ENCODE data around the gene CERS6. TPM values are rescaled to one million over a fixed set of nuclear protein-coding genes. Genes with fewer than 3 reads are reported as not detected.

Gene CERS6
- total and polyA plus RNA-seq, 2 experiments from 2014 or later = 7.4 to 35.0 TPM

GRCh38 chr2:168643979-168644378 lies 187.9 kb downstream of the CERS6 start:
- H3K27ac ChIP-seq (ENCODE audit: low read depth) = no peak overlapping the region
- Mint-ChIP-seq H3K4me1 (peaks cover 21% of the 10 kb centered on the region), H3K36me3 (ENCODE audit: low read depth) (no peaks in the 10 kb centered on the region; the same call in 2 of the 3 replicates), H3K4me3 (no peak overlapping the region), H3K27ac (no peak overlapping the region), H3K9me3 (peaks cover 4% of the 10 kb centered on the region; the same call in 1 of the 3 replicates), H3K27me3 (ENCODE audit: insufficient read depth, low read depth, poor library complexity) (no peaks in the 10 kb centered on the region)
- H2AFZ ChIP-seq = no peak overlapping the region
- H3K4me2 ChIP-seq = no peak overlapping the region
- H3F3A ChIP-seq (replicated peaks; ENCODE audit: low read depth) = no peaks in the 10 kb centered on the region
- no peak for TF ChIP-seq STAT1 (IDR thresholded peaks at IDR 0.05; ENCODE audit: unreplicated experiment)
- no peak for TF ChIP-seq JUNB (IDR thresholded peaks at IDR 0.05; ENCODE audit: unreplicated experiment)
- TF ChIP-seq CREB1 (CRISPR knock-in tag; IDR thresholded peaks at IDR 0.05; ENCODE audit: low read depth) = no peak
- TF ChIP-seq EZH2phosphoT487 (IDR thresholded peaks at IDR 0.05; ENCODE audit: unreplicated experiment) = no peak
- TF ChIP-seq ETS1 (IDR thresholded peaks at IDR 0.05) = no peak
- TF ChIP-seq NANOG (IDR thresholded peaks at IDR 0.05; ENCODE audit: borderline replicate concordance) = no peak
- no peak for TF ChIP-seq ZNF114 (CRISPR knock-in tag; IDR thresholded peaks at IDR 0.05)
- TF ChIP-seq, protein P1, sequence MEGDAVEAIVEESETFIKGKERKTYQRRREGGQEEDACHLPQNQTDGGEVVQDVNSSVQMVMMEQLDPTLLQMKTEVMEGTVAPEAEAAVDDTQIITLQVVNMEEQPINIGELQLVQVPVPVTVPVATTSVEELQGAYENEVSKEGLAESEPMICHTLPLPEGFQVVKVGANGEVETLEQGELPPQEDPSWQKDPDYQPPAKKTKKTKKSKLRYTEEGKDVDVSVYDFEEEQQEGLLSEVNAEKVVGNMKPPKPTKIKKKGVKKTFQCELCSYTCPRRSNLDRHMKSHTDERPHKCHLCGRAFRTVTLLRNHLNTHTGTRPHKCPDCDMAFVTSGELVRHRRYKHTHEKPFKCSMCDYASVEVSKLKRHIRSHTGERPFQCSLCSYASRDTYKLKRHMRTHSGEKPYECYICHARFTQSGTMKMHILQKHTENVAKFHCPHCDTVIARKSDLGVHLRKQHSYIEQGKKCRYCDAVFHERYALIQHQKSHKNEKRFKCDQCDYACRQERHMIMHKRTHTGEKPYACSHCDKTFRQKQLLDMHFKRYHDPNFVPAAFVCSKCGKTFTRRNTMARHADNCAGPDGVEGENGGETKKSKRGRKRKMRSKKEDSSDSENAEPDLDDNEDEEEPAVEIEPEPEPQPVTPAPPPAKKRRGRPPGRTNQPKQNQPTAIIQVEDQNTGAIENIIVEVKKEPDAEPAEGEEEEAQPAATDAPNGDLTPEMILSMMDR (conservative IDR thresholded peaks at IDR 0.05; ENCODE audit: low read depth in 2 of 2) = no peak
- no peak for TF ChIP-seq ZNF331 (CRISPR knock-in tag; IDR thresholded peaks at IDR 0.05; ENCODE audit: low read depth)
- TF ChIP-seq POLR2AphosphoS5 (IDR thresholded peaks at IDR 0.05; ENCODE audit: low read depth) = no peak
- TF ChIP-seq, protein P2, sequence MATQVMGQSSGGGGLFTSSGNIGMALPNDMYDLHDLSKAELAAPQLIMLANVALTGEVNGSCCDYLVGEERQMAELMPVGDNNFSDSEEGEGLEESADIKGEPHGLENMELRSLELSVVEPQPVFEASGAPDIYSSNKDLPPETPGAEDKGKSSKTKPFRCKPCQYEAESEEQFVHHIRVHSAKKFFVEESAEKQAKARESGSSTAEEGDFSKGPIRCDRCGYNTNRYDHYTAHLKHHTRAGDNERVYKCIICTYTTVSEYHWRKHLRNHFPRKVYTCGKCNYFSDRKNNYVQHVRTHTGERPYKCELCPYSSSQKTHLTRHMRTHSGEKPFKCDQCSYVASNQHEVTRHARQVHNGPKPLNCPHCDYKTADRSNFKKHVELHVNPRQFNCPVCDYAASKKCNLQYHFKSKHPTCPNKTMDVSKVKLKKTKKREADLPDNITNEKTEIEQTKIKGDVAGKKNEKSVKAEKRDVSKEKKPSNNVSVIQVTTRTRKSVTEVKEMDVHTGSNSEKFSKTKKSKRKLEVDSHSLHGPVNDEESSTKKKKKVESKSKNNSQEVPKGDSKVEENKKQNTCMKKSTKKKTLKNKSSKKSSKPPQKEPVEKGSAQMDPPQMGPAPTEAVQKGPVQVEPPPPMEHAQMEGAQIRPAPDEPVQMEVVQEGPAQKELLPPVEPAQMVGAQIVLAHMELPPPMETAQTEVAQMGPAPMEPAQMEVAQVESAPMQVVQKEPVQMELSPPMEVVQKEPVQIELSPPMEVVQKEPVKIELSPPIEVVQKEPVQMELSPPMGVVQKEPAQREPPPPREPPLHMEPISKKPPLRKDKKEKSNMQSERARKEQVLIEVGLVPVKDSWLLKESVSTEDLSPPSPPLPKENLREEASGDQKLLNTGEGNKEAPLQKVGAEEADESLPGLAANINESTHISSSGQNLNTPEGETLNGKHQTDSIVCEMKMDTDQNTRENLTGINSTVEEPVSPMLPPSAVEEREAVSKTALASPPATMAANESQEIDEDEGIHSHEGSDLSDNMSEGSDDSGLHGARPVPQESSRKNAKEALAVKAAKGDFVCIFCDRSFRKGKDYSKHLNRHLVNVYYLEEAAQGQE (IDR thresholded peaks at IDR 0.05; ENCODE audit: unreplicated experiment) = no peak
- TF ChIP-seq EZH2 (IDR thresholded peaks at IDR 0.05; ENCODE audit: low read depth, unreplicated experiment) = no peak
- TF ChIP-seq, protein P3, sequence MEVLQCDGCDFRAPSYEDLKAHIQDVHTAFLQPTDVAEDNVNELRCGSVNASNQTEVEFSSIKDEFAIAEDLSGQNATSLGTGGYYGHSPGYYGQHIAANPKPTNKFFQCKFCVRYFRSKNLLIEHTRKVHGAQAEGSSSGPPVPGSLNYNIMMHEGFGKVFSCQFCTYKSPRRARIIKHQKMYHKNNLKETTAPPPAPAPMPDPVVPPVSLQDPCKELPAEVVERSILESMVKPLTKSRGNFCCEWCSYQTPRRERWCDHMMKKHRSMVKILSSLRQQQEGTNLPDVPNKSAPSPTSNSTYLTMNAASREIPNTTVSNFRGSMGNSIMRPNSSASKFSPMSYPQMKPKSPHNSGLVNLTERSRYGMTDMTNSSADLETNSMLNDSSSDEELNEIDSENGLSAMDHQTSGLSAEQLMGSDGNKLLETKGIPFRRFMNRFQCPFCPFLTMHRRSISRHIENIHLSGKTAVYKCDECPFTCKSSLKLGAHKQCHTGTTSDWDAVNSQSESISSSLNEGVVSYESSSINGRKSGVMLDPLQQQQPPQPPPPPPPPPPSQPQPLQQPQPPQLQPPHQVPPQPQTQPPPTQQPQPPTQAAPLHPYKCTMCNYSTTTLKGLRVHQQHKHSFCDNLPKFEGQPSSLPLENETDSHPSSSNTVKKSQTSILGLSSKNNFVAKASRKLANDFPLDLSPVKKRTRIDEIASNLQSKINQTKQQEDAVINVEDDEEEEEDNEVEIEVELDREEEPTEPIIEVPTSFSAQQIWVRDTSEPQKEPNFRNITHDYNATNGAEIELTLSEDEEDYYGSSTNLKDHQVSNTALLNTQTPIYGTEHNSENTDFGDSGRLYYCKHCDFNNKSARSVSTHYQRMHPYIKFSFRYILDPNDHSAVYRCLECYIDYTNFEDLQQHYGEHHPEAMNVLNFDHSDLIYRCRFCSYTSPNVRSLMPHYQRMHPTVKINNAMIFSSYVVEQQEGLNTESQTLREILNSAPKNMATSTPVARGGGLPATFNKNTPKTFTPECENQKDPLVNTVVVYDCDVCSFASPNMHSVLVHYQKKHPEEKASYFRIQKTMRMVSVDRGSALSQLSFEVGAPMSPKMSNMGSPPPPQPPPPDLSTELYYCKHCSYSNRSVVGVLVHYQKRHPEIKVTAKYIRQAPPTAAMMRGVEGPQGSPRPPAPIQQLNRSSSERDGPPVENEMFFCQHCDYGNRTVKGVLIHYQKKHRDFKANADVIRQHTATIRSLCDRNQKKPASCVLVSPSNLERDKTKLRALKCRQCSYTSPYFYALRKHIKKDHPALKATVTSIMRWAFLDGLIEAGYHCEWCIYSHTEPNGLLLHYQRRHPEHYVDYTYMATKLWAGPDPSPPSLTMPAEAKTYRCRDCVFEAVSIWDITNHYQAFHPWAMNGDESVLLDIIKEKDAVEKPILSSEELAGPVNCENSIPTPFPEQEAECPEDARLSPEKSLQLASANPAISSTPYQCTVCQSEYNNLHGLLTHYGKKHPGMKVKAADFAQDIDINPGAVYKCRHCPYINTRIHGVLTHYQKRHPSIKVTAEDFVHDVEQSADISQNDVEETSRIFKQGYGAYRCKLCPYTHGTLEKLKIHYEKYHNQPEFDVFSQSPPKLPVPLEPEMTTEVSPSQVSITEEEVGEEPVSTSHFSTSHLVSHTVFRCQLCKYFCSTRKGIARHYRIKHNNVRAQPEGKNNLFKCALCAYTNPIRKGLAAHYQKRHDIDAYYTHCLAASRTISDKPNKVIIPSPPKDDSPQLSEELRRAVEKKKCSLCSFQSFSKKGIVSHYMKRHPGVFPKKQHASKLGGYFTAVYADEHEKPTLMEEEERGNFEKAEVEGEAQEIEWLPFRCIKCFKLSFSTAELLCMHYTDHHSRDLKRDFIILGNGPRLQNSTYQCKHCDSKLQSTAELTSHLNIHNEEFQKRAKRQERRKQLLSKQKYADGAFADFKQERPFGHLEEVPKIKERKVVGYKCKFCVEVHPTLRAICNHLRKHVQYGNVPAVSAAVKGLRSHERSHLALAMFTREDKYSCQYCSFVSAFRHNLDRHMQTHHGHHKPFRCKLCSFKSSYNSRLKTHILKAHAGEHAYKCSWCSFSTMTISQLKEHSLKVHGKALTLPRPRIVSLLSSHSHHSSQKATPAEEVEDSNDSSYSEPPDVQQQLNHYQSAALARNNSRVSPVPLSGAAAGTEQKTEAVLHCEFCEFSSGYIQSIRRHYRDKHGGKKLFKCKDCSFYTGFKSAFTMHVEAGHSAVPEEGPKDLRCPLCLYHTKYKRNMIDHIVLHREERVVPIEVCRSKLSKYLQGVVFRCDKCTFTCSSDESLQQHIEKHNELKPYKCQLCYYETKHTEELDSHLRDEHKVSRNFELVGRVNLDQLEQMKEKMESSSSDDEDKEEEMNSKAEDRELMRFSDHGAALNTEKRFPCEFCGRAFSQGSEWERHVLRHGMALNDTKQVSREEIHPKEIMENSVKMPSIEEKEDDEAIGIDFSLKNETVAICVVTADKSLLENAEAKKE (CRISPR knock-in tag; IDR thresholded peaks at IDR 0.05) = no peak
- H4K20me1 ChIP-seq (replicated peaks; ENCODE audit: insufficient read depth) = no peaks in the 10 kb centered on the region
- H3K4me1 ChIP-seq (ENCODE audit: insufficient read depth) = peaks cover 33% of the 10 kb centered on the region
- DNase-seq (ENCODE audit: low spot score) (no peak), ATAC-seq (no peak)
- H3K4me3 ChIP-seq = no peak overlapping the region
- H3K36me3 ChIP-seq (ENCODE audit: insufficient read depth) = no peaks in the 10 kb centered on the region
- peaks cover 56% of the 10 kb centered on the region for H3K79me2 ChIP-seq (replicated peaks; ENCODE audit: insufficient read depth)
- no peaks in the 10 kb centered on the region for H3K27me3 ChIP-seq (ENCODE audit: insufficient read depth)
- no peaks in the 10 kb centered on the region for H3K9me2 ChIP-seq (ENCODE audit: insufficient read depth)
